Right lung (tissue), 5 donors: ENCODE measurements around the gene LDHA. TPM values are rescaled to one million over a fixed set of nuclear protein-coding genes. Genes with fewer than 3 reads are reported as not detected.

Experiments
- polyA plus RNA-seq, 5 donors: library from polyadenylated mRNA; unstranded; fragments of 120-200 nt; gene quantifications; one replicate each; pipeline versions ENCODE4 v1.2.1 to v1.2.3, GENCODE V29; 2013; ENCODE audit warnings: inconsistent platforms in 1 of 5, low replicate concordance in 1 of 5; ENCODE audit not compliant: insufficient read length in 5 of 5, insufficient read depth in 1 of 5

Gene LDHA
- polyA plus RNA-seq, 5 donors, result 282 to 426 (median 384) TPM

Other genes with a start within 250 kb of the LDHA start
- gene MRGPRX4, start 221.7 kb upstream of the LDHA start, polyA plus RNA-seq, result not detected
- under 1 TPM in 1 of 5 donors, not detected in 4; 0.25 TPM for gene SAA4, start 157.8 kb upstream of the LDHA start, polyA plus RNA-seq
- gene SAA2, start 145.9 kb upstream of the LDHA start, polyA plus RNA-seq, result under 1 TPM in 3 of 5 donors, not detected in 2; 0.10 to 0.24 (median 0.18) TPM
- gene SAA1, start 128.3 kb upstream of the LDHA start, polyA plus RNA-seq, result not detected
- gene HPS5, start 72.4 kb upstream of the LDHA start, polyA plus RNA-seq, result 10 to 100 TPM; 14.9 to 26.9 (median 21.6) TPM
- gene GTF2H1, start 72.0 kb upstream of the LDHA start, polyA plus RNA-seq, result 10 to 100 TPM; 48.3 to 76.9 (median 68.6) TPM
- 1 to 10 TPM in 1 of 5 donors, under 1 TPM in 1, not detected in 3; 0.05 to 1.4 TPM for gene LDHC, start 17.8 kb downstream of the LDHA start, polyA plus RNA-seq
- 1 to 10 TPM in 2 of 5 donors, under 1 TPM in 3; 0.27 to 1.2 (median 0.69) TPM for gene LDHAL6A, start 61.3 kb downstream of the LDHA start, polyA plus RNA-seq
- 100 to 1,000 TPM in 3 of 5 donors, 10 to 100 TPM in 2; 83.8 to 136 (median 114) TPM for gene TSG101, start 132.4 kb downstream of the LDHA start, polyA plus RNA-seq
- gene UEVLD, start 194.2 kb downstream of the LDHA start, polyA plus RNA-seq, result 10 to 100 TPM; 15.9 to 23.1 (median 21.3) TPM
- 10 to 100 TPM in 3 of 5 donors, 1 to 10 TPM in 2; 9.0 to 16.7 (median 12.1) TPM for gene MISFA, start 205.2 kb downstream of the LDHA start, polyA plus RNA-seq
- gene SPTY2D1, start 239.8 kb downstream of the LDHA start, polyA plus RNA-seq, result 10 to 100 TPM; 17.2 to 27.5 (median 23.3) TPM